Activated naive CD4-positive, alpha-beta T cell treated with anti-CD3 and anti-CD28 coated beads for 36 hours (primary cell): Measurements from ENCODE around the gene CAMKK2. TPM values are rescaled to one million over a fixed set of nuclear protein-coding genes. Genes with fewer than 3 reads are reported as not detected.
"Not testable (repeated sequence)": the region's sequence is repeated elsewhere in the genome, so short reads cannot be mapped to it uniquely, and the experiment has no call there.

ENCODE experiments used
- CTCF ChIA-PET: fragments of 350-600 bp; sonication (Branson Sonifier 250); formaldehyde crosslinking; loops from one replicate; lab custom pipeline; 2021; ENCODE audit warnings: antibody characterized with exemption; lab: Charles Lee
- DNase-seq: peaks from one replicate; pipeline ENCODE4 v3.0.0-alpha.2; 2020
- H3K27ac Mint-ChIP-seq: one replicate; pipeline ENCODE4 v1.8.0; 2021; ENCODE audit warnings: mild to moderate bottlenecking, mixed read lengths
- H3K27me3 Mint-ChIP-seq: one replicate; pipeline ENCODE4 v1.8.0; 2021; ENCODE audit warnings: low read depth, mixed read lengths
- H3K36me3 Mint-ChIP-seq: one replicate; pipeline ENCODE4 v1.8.0; 2021; ENCODE audit warnings: low read depth, mixed read lengths
- H3K4me1 Mint-ChIP-seq: one replicate; pipeline ENCODE4 v1.8.0; 2021; ENCODE audit warnings: low read depth, mixed read lengths
- H3K4me3 Mint-ChIP-seq: one replicate; pipeline ENCODE4 v1.8.0; 2021; ENCODE audit warnings: mild to moderate bottlenecking, moderate library complexity, mixed read lengths
- H3K9me3 Mint-ChIP-seq: one replicate; pipeline ENCODE4 v1.8.0; 2021; ENCODE audit warnings: mixed read lengths
- intact Hi-C: fragments of 100-400 bp; cut with micrococcal nuclease; formaldehyde crosslinking; loops from one replicate; pipeline ENCODE4 v1.15.1; 2023
- total RNA-seq, 2 experiments: library from RNA; stranded (reverse); gene quantifications; one replicate each; pipeline ENCODE4 v1.2.3, GENCODE V29; 2021

The CAMKK2 gene
- total RNA-seq, 2 experiments from 2014 or later: 14.8 to 18.8 TPM

DNA sequence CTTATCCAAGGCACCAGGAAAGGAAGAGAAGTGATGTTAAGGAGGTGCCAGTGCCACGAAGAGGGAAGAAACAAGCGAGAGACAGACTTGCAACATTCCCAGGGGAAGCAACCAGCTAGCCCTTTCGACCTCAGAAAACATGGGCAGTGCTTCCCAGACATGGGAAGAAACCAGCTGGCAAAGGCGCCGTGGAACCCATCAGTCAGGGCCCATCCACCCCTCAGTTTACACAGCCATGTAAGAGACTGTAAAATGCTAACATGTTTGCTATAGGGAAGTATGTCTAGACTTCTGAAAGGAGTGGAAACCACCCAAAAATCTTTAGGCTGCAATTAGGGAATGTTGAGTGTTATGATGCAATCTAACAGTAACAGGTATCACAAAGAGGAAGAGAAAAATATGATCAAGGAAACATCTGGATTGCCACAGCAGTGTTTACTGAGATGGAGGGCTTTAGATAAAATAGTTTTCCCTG is 29.4 kb upstream of the CAMKK2 start:
- Mint-ChIP-seq H3K27me3 (no peaks in the 10 kb centered on the region), H3K4me3 (no peak overlapping the region), H3K4me1 (no peaks in the 10 kb centered on the region), H3K27ac (peak overlapping the region; percentile 6), H3K9me3 (no peaks in the 10 kb centered on the region), H3K36me3 (peaks cover 51% of the 10 kb centered on the region)
- no peak for DNase-seq
- intact Hi-C loops: no loop called here
- CTCF ChIA-PET: interaction anchor here (0.7 kb wide), 1 partner anchor 8 kb away, joined by 3 read pairs; no protein-coding TSS in a partner anchor

DNA sequence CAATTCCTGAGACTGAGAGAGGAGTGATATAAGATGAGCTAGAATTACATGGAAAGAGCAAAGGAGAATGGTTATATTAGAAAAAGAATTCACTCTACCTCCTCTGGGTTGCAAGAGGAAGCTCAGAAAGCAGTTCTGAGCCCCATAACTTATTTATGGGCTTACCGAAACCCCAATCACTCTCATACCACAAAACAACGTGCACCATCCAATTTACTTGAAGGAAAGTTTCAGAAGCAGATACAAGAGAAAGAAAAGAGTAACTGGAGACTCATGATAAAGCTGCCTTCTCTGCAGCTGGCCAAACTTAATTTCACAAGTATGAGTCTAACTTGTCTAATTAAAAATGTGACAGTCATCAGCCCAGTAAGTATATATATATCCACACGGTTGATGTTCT is 27.4 kb upstream of the CAMKK2 start:
- DNase-seq: no peak
- Mint-ChIP-seq H3K27me3 (no peaks in the 10 kb centered on the region), H3K36me3 (peaks cover 38% of the 10 kb centered on the region), H3K4me3 (no peak overlapping the region), H3K9me3 (no peaks in the 10 kb centered on the region), H3K4me1 (no peaks in the 10 kb centered on the region), H3K27ac (peak overlapping the region; percentile 37)
- CTCF ChIA-PET: interaction anchor here (0.6 to 1.4 kb wide), 3 partner anchors 11 to 850 kb away, joined by 3 to 9 read pairs (median 4); partner anchors contain the start of gene IL31
- intact Hi-C loops: loop anchor here (1.0 kb wide), 1 partner anchor 15 kb away; no protein-coding TSS in a partner anchor

DNA sequence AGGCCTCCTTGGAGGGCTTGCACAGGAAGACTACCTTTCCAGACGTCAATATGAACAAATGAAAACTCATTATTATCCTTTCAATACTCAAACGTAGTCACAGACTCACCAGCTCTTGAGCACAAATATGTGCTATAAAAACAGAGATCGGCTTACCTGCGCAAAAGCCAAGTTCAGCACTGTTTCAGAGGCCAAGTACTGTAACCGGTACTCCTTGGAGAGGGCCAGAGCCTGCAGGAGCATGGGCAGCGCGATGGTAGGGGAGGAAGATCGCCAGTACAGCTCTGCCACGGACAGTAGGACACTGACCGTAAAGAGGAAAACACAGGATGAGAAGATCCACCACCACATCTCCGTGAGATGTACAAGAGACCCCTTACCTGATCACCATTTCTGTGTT is 21.6 kb upstream of the CAMKK2 start:
- no peaks in the 10 kb centered on the region for H3K9me3 Mint-ChIP-seq
- no peaks in the 10 kb centered on the region for H3K27me3 Mint-ChIP-seq
- H3K36me3 Mint-ChIP-seq: peaks cover 40% of the 10 kb centered on the region
- H3K4me3 Mint-ChIP-seq: no peak overlapping the region
- CTCF ChIA-PET: interaction anchor here (1.0 to 1.2 kb wide), 2 partner anchors 11 to 17 kb away, joined by 5 to 6 read pairs; no protein-coding TSS in a partner anchor
- DNase-seq: no peak
- H3K4me1 Mint-ChIP-seq: peaks cover 24% of the 10 kb centered on the region
- no peak overlapping the region for H3K27ac Mint-ChIP-seq
- intact Hi-C loops: no loop called here

DNA sequence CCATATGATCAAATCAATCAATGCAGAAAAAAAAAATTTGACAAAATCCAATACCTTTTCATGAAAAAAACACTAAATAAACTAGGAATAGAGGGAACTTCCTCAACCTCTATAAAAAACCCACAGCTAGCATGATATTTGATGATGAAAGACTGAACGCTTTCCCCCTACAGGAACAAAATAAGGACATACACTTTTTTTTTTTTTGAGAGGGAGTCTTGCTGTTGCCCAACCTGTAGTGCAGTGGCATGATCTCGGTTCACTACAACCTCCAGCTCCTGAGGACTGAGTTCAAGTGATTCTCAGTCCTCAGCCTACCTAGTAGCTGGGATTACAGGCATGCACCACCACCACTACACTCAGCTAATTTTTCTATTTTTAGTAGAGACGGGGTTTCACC is 17.9 kb upstream of the CAMKK2 start:
- no peaks in the 10 kb centered on the region for H3K9me3 Mint-ChIP-seq
- peaks cover 27% of the 10 kb centered on the region for H3K4me1 Mint-ChIP-seq
- H3K27ac Mint-ChIP-seq: no peak overlapping the region
- CTCF ChIA-PET: interaction anchor here (0.6 kb wide), 1 partner anchor 407 kb away, joined by 3 read pairs; no protein-coding TSS in a partner anchor
- DNase-seq: no peak
- H3K36me3 Mint-ChIP-seq: peaks cover 44% of the 10 kb centered on the region
- no peak overlapping the region for H3K4me3 Mint-ChIP-seq
- no peaks in the 10 kb centered on the region for H3K27me3 Mint-ChIP-seq
- intact Hi-C loops: no loop called here

DNA sequence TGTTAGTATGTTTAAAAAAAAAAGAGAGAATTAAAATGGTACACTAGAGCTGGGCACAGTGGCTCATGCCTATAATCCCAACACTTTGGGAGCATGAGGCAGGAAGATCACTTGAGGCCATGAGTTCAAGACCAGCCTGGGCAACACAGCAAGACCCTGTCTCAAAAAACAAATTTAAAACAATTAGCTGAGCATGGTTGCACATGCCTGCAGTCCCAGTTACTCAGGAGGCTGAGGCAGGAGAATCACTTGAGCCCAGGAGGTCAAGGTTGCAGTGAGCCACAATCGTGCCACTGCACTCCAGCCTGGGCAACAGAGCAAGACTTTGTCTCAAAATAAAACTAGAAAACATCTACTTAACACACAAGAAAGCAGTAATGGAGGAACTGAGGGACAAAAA is 13.7 kb upstream of the CAMKK2 start:
- H3K36me3 Mint-ChIP-seq: peaks cover 27% of the 10 kb centered on the region
- DNase-seq, H3K4me3 Mint-ChIP-seq, H3K9me3 Mint-ChIP-seq, CTCF ChIA-PET, H3K27me3 Mint-ChIP-seq, intact Hi-C loops, H3K27ac Mint-ChIP-seq: not testable (repeated sequence)
- H3K4me1 Mint-ChIP-seq: peaks cover 18% of the 10 kb centered on the region

DNA sequence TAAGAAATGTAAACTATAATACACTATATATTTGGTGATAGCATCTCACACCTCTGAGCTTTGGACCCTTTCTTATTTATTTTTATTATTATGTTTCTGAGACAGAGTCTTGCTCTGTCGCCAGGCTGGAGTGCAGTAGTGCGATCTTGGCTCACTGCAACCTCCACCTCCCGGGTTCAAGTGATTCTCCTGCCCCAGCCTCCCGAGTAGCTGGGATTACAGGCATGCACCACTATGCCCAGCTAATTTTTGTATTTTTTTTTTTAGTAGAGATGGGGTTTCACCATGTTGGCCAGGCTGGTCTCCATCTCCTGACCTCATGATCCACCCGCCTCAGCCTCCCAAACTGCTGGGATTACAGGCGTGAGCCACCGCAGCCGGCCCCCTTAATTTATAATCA is 10.9 kb upstream of the CAMKK2 start:
- H3K9me3 Mint-ChIP-seq, H3K27ac Mint-ChIP-seq: not testable (repeated sequence)
- CTCF ChIA-PET: interaction anchor here (0.5 to 1.9 kb wide), 5 partner anchors 10 to 592 kb away, joined by 3 to 6 read pairs (median 3); no protein-coding TSS in a partner anchor

DNA sequence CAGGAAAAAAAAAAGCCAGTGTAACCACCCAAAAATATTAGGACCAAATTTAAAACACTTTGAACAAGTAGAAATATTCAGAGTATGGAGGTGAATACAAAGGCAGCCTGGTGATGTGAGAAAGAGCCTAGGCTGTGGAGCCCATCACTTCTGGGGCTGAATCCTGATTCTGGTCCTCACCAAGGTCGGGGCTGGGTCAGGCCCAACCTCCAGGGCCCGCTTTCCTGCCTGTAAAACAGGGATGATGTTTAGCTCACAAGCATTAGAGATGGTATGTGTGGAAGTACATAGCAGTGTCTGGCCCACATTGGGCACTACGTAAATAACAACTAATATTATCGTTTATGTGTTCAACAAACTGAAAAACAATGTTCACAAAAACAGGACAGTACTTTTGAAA is 7.8 kb upstream of the CAMKK2 start:
- Mint-ChIP-seq H3K36me3 (peaks cover 4% of the 10 kb centered on the region), H3K27me3 (no peaks in the 10 kb centered on the region), H3K4me1 (no peaks in the 10 kb centered on the region), H3K4me3 (no peak overlapping the region), H3K9me3 (no peaks in the 10 kb centered on the region), H3K27ac (no peak overlapping the region)
- CTCF ChIA-PET: no interaction called here
- intact Hi-C loops: no loop called here
- no peak for DNase-seq

More for the DNA sequence above, 10.9 kb upstream of the CAMKK2 start:
- H3K36me3 Mint-ChIP-seq: peaks cover 13% of the 10 kb centered on the region
- H3K4me1 Mint-ChIP-seq, DNase-seq, intact Hi-C loops, H3K4me3 Mint-ChIP-seq, H3K27me3 Mint-ChIP-seq: not testable (repeated sequence)

DNA sequence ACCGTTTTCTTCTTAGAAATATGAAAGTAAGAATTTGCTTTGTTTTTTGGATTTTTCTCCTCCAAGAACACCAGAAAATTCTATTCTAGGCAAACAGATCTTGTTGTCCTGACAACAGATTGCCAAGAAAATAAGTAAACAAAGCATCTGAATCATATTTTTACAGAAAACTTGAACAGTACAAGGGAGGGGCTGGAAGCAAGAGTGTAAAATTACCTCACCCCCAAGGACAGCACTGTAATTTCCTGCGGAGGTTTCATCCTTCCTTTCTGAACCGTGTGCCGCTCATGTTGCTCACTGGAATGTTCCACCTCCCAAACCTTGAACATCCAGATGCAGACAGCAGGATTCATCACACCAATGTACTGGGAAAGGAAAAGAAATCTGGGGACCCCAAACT is 5.4 kb upstream of the CAMKK2 start:
- Mint-ChIP-seq H3K9me3 (no peaks in the 10 kb centered on the region), H3K27ac (no peak overlapping the region), H3K4me1 (peaks cover 7% of the 10 kb centered on the region), H3K27me3 (no peaks in the 10 kb centered on the region), H3K4me3 (no peak overlapping the region), H3K36me3 (no peaks in the 10 kb centered on the region)
- CTCF ChIA-PET: no interaction called here
- DNase-seq: no peak
- intact Hi-C loops: no loop called here

DNA sequence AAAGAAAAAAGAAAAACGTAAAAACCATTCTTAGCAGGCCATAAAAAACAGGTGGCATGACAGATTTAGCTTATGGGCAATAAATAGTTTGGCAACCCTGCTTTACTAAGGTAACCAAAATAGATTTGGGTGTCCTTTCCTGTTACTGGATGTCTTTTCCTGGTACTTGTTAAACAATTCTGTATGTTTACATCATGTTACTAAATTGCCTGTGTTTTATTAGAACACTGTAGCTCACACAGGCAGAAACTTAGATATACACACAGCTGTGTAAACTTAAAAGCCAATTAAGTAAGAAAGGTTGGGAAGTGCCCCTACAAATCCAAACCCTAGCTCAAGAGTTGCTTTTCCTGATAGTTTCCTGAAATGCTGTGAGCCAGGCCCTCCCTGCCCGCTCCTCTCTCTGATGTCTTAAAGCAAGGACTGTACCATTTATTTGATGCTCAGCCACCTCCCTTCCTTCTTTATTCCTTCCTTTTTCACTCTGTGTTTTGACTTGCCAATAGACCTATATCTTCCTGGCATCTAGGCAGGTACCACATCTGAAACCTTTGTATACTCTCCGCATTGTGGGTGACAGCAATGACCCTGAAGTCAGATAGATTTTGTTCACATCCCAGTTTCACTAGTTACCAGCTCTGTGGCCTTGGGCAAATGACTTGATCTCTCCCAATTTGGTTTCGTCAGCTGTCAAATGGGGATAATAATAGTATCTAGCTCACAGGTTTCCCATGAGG is 3.7 kb upstream of the CAMKK2 start:
- no peaks in the 10 kb centered on the region for H3K9me3 Mint-ChIP-seq
- intact Hi-C loops: no loop called here
- no peak for DNase-seq
- no peak overlapping the region for H3K4me3 Mint-ChIP-seq
- peaks cover 12% of the 10 kb centered on the region for H3K4me1 Mint-ChIP-seq
- CTCF ChIA-PET: interaction anchor here (1.1 kb wide), 1 partner anchor 34 kb away, joined by 3 read pairs; no protein-coding TSS in a partner anchor
- H3K36me3 Mint-ChIP-seq: no peaks in the 10 kb centered on the region
- no peaks in the 10 kb centered on the region for H3K27me3 Mint-ChIP-seq
- no peak overlapping the region for H3K27ac Mint-ChIP-seq

DNA sequence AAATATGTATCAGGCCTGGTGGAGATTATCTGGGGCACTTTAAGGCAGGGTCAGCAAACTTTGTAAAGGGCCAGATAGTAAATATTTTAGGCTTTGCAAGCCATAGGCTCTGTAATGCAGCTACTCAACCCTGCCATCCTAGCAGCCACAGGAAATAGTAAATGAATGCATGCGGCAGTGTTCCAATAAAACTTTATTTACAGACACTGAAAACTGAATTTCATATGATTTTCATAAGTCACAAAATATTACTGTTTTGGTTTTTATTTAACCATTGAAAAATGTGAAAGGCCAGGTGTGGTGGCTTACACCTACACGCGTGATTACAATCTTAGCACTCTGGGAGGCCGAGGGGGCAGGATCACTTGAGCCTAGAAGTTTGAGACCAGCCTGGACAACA is 3.2 kb upstream of the CAMKK2 start:
- H3K27me3 Mint-ChIP-seq: no peaks in the 10 kb centered on the region
- intact Hi-C loops: loop anchor here (5.0 kb wide), 1 partner anchor 172 kb away; no protein-coding TSS in a partner anchor
- H3K4me3 Mint-ChIP-seq: no peak overlapping the region

DNA sequence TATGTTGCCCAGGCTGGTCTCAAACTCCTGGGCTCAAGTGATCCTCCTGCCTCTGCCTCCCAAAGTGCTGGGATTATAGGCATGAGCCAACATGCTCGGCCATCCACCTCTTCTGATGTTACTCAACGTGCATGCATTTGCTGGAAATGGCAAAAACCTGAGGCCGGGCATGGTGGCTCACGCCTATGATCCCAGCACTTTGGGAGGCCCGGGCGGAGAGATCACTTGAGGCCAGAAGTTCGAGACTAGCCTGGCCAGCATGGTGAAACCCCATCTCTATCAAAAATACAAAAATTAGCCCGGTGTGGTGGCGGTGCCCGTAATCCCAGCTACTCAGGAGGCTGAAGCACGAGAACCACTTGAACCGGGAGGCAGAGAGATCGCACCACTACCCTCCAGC is 1.9 kb upstream of the CAMKK2 start:
- not testable (repeated sequence) for H3K9me3 Mint-ChIP-seq, H3K4me3 Mint-ChIP-seq, H3K27me3 Mint-ChIP-seq, DNase-seq, H3K36me3 Mint-ChIP-seq, H3K27ac Mint-ChIP-seq
- intact Hi-C loops: loop anchor here (5.0 kb wide), 1 partner anchor 171 kb away; no protein-coding TSS in a partner anchor
- H3K4me1 Mint-ChIP-seq: peaks cover 20% of the 10 kb centered on the region
- CTCF ChIA-PET: interaction anchor here (0.6 to 0.7 kb wide), 2 partner anchors 14 to 74 kb away, joined by 3 to 4 read pairs; no protein-coding TSS in a partner anchor

More for the DNA sequence above, 3.2 kb upstream of the CAMKK2 start:
- CTCF ChIA-PET: interaction anchor here (1.1 kb wide), 1 partner anchor 35 kb away, joined by 3 read pairs; no protein-coding TSS in a partner anchor
- Mint-ChIP-seq H3K9me3 (no peaks in the 10 kb centered on the region), H3K27ac (no peak overlapping the region), H3K4me1 (peaks cover 15% of the 10 kb centered on the region), H3K36me3 (no peaks in the 10 kb centered on the region)
- no peak for DNase-seq

DNA sequence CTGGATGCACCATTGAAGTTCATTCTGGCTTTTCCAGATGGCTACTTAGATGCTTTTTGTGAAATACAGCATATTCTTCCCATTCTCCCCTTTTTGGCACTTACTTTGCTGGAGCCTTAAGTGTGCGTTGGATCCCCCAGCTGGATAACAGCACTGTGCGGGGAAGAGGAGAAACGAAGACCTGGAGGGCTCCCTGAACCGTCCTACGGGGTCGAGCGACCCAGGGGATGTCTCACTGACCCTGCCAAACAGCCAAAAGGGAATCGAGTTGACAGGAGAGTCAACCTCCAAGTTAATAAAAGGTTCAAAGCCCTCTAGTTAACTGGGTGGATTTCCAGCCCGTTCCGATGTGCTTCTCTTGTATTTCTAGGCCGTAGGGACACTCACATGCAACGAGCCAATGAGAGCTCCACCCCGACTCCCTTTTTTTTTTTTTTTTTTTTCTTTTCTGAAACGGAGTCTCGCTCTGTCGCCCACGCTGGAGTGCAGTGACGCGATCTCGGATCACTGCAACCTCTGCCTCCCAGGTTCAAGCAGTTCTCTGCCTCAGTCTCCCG is 1.0 kb upstream of the CAMKK2 start:
- DNase-seq: peak; percentile 79
- intact Hi-C loops: loop anchor here (1.0 to 5.0 kb wide), 3 partner anchors 55 to 170 kb away; partner anchors contain the start of genes ANAPC5 and RNF34
- CTCF ChIA-PET: interaction anchor here (0.6 kb wide), 2 partner anchors 104 to 213 kb away, joined by 3 read pairs; no protein-coding TSS in a partner anchor
- H3K4me1 Mint-ChIP-seq: peaks cover 21% of the 10 kb centered on the region
- no peaks in the 10 kb centered on the region for H3K27me3 Mint-ChIP-seq
- H3K36me3 Mint-ChIP-seq: peaks cover 5% of the 10 kb centered on the region
- H3K4me3 Mint-ChIP-seq: peak overlapping the region; percentile 79
- peak overlapping the region; percentile 41 for H3K27ac Mint-ChIP-seq
- H3K9me3 Mint-ChIP-seq: no peaks in the 10 kb centered on the region
